Measurements from ENCODE around the gene RANBP2. TPM values are rescaled to one million over a fixed set of nuclear protein-coding genes. Genes with fewer than 3 reads are reported as not detected.

Gene RANBP2
- total RNA-seq, 1 experiment from 2014 or later: 69.5 TPM

DNA sequence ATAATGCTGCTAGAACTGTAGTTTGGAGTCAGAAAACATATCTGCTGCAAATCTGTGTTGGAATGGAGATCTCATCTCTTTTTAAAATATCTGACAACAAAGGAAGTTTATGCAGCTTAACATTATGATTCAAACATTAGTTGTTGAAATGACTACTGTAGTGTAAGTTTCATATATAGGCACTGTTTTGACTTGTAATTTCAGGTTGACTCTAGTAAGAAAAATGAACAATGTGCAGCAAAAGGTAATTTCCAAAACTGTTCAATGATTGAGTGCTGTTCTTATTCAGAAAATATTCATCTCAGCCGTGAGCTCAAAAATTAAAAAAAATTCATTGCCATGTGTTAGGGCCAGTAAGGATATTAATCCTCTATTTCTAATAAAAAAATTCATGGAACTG is 115.8 kb downstream of the RANBP2 start:
- Histone ChIP-seq H3K4me3 (replicated peaks in 1 of 2; ENCODE audit: low read depth in 1 of 2, low read length in 2 of 2) (no peak overlapping the region), H3K27me3 (ENCODE audit: insufficient read depth, low read length) (no peaks in the 10 kb centered on the region), H3K9ac (ENCODE audit: low read length) (no peak overlapping the region), H2AFZ (ENCODE audit: low read depth, low read length, poor library complexity, severe bottlenecking) (no peak overlapping the region), H3K4me1 (ENCODE audit: control insufficient read depth in 1 of 2, insufficient read depth in 2 of 2, low read length in 2 of 2) (no peaks in the 10 kb centered on the region), H3K36me3 (ENCODE audit: control insufficient read depth in 1 of 2, insufficient read depth in 2 of 2, low read length in 2 of 2) (no peaks in the 10 kb centered on the region), H3K9me2 (ENCODE audit: insufficient read depth) (no peaks in the 10 kb centered on the region), H3K27ac (ENCODE audit: low read depth, low read length) (no peak overlapping the region), H3K79me2 (ENCODE audit: insufficient read depth, low read length) (no peaks in the 10 kb centered on the region), H3K9me3 (ENCODE audit: control insufficient read depth in 1 of 2, insufficient read depth in 1 of 2, low read depth in 1 of 2, low read length in 2 of 2) (no peaks in the 10 kb centered on the region), H4K20me1 (ENCODE audit: insufficient read depth) (no peaks in the 10 kb centered on the region), H3K4me2 (ENCODE audit: low read length) (no peak overlapping the region)
- POLR2A ChIA-PET: no interaction called here
- ATAC-seq: no peak
- RAD21 ChIA-PET (ENCODE audit: low non-redundant PET in 1 of 2, low total read pairs in 2 of 2, uncharacterized antibody in 2 of 2, unreplicated experiment in 2 of 2): no interaction called here
- no peak for DNase-seq (ENCODE audit: low read depth, low spot score)
- CTCF ChIA-PET: no interaction called here
- intact Hi-C loops (cut with micrococcal nuclease): no loop called here
- TF ChIP-seq POLR2AphosphoS5 (IDR thresholded peaks at IDR 0.05; ENCODE audit: low read depth, low read length): no peak
- TF ChIP-seq, protein P1, sequence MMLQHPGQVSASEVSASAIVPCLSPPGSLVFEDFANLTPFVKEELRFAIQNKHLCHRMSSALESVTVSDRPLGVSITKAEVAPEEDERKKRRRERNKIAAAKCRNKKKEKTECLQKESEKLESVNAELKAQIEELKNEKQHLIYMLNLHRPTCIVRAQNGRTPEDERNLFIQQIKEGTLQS (IDR thresholded peaks at IDR 0.05): no peak
- no peak for TF ChIP-seq FOSL1 (IDR thresholded peaks at IDR 0.05; ENCODE audit: low read depth)
- TF ChIP-seq SP1 (IDR thresholded peaks at IDR 0.05; ENCODE audit: low read depth): no peak
- TF ChIP-seq CEBPB (IDR thresholded peaks at IDR 0.05; ENCODE audit: low read depth): no peak
- BruUV-seq (replicated peaks): no TSS peak

Other genes starting within 250 kb of the RANBP2 start
- gene LIMS1, start 185.0 kb upstream of the RANBP2 start, total RNA-seq (2021; ENCODE audit: unreplicated experiment): 56.2 TPM
- gene CCDC138, start 67.3 kb downstream of the RANBP2 start, total RNA-seq (2021; ENCODE audit: unreplicated experiment): 13.4 TPM